TTC549 (cell line): ENCODE measurements around the gene HARBI1.

Experiments used
- FAIRE-seq: peaks from 2 replicates; lab custom pipeline; 2012; peaks lifted over from hg19 to GRCh38; lab: Jason Lieb, UNC

Gene HARBI1

GRCh38 chr11:46617134-46617971, at the start of gene HARBI1, which contains the start of gene ATG13:
HARBI1 (minus strand) TSS chr11:46617227; CDS start chr11:46616237, 990 bp downstream.
ATG13 (plus strand) TSS chr11:46617553; CDS start chr11:46644292, 26,739 bp downstream.
- no peak for FAIRE-seq

GRCh38 chr11:46666516-46666915, 49.5 kb upstream of the HARBI1 start:
- FAIRE-seq: no peak

- no peak for FAIRE-seq
Measured at GRCh38 chr11:46665356-46665755, 48.3 kb upstream of the HARBI1 start.

- no peak for FAIRE-seq
Measured at GRCh38 chr11:46664612-46665011, 47.6 kb upstream of the HARBI1 start.

- no peak for FAIRE-seq
Measured at GRCh38 chr11:46663277-46663940, 46.4 kb upstream of the HARBI1 start.

- FAIRE-seq: no peak
Measured at GRCh38 chr11:46662366-46662765, 45.3 kb upstream of the HARBI1 start.

GRCh38 chr11:46661836-46662235, 44.8 kb upstream of the HARBI1 start:
- no peak for FAIRE-seq

GRCh38 chr11:46659908-46660307, 42.9 kb upstream of the HARBI1 start:
- no peak for FAIRE-seq

GRCh38 chr11:46658259-46658658, 41.2 kb upstream of the HARBI1 start:
- FAIRE-seq: no peak

GRCh38 chr11:46657186-46657585, 40.2 kb upstream of the HARBI1 start:
- FAIRE-seq: no peak

- FAIRE-seq: no peak
Measured at GRCh38 chr11:46655631-46656030, 38.6 kb upstream of the HARBI1 start.

- no peak for FAIRE-seq
Measured at GRCh38 chr11:46649180-46649738, 32.2 kb upstream of the HARBI1 start.

- no peak for FAIRE-seq
Measured at GRCh38 chr11:46643986-46644385, 27.0 kb upstream of the HARBI1 start.

GRCh38 chr11:46643531-46643930, 26.5 kb upstream of the HARBI1 start:
- FAIRE-seq: no peak

- no peak for FAIRE-seq
Measured at GRCh38 chr11:46642627-46643335, 25.8 kb upstream of the HARBI1 start.

- FAIRE-seq: no peak
Measured at GRCh38 chr11:46641639-46642038, 24.6 kb upstream of the HARBI1 start.

- no peak for FAIRE-seq
Measured at GRCh38 chr11:46640036-46640788, 23.2 kb upstream of the HARBI1 start.

- FAIRE-seq: no peak
Measured at GRCh38 chr11:46639197-46639839, 22.3 kb upstream of the HARBI1 start.

GRCh38 chr11:46637546-46637945, 20.5 kb upstream of the HARBI1 start:
- FAIRE-seq: no peak

- FAIRE-seq: no peak
Measured at GRCh38 chr11:46635557-46636139, 18.6 kb upstream of the HARBI1 start.
